ENCODE measurements around the gene IFNA10.
"Not testable (repeated sequence)": the region's sequence is repeated elsewhere in the genome, so short reads cannot be mapped to it uniquely, and the experiment has no call there.

GRCh38 chr9:21207043-21207442 lies at the start of gene IFNA10:
- TF ChIP-seq POLR2A, CTCF (IDR thresholded peaks at IDR 0.05): not testable (repeated sequence)

Data from lower leg skin (tissue), 3 donors.